Forelimb muscle (tissue), 1 donor: Measurements from ENCODE around the gene TNFRSF17. TPM values are rescaled to one million over a fixed set of nuclear protein-coding genes. Genes with fewer than 3 reads are reported as not detected.
A peak's percentile ranks its signal among the peaks of the same experiment; 100 is the strongest.
"Not testable (repeated sequence)": the region's sequence is repeated elsewhere in the genome, so short reads cannot be mapped to it uniquely, and the experiment has no call there.

ENCODE experiments used
- DNase-seq: peaks from one replicate; pipeline ENCODE4 v3.0.0-alpha.2; 2013; ENCODE audit warnings: low read depth
- polyA plus RNA-seq: library from polyadenylated mRNA; unstranded; fragments of 120-200 nt; gene quantifications from one replicate; pipeline ENCODE4 v1.2.1, GENCODE V29; 2013; ENCODE audit not compliant: insufficient read length

The TNFRSF17 gene
- polyA plus RNA-seq = 0.19 TPM

DNA sequence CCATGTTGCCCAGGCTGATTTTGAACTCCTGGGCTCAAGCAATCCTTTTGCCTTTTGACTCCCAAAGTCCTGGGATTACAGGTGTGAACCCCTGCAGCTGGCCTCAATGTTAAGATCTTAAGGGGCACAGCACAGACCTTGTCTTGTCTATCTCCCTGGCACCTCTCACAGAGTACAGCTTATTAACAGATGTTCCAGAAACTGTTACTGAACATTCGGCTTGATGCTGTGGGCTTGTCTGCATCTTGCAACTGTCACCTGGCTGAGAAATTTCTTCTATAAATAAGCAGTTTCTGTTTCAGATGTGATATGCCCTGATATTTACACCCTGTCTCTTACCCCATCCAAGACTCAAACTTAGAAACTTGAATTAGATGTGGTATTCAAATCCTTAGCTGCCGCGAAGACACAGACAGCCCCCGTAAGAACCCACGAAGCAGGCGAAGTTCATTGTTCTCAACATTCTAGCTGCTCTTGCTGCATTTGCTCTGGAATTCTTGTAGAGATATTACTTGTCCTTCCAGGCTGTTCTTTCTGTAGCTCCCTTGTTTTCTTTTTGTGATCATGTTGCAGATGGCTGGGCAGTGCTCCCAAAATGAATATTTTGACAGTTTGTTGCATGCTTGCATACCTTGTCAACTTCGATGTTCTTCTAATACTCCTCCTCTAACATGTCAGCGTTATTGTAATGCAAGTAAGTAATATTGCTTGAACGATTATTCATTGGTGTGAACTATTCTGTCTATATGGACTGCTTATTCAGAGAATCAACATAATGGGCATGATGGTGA is at the start of gene TNFRSF17:
Gene TNFRSF17 (plus strand): TSS at position 450 of the 791 bp plus-strand sequence. CDS start 115 bp downstream, at position 565.
- no peak for DNase-seq

DNA sequence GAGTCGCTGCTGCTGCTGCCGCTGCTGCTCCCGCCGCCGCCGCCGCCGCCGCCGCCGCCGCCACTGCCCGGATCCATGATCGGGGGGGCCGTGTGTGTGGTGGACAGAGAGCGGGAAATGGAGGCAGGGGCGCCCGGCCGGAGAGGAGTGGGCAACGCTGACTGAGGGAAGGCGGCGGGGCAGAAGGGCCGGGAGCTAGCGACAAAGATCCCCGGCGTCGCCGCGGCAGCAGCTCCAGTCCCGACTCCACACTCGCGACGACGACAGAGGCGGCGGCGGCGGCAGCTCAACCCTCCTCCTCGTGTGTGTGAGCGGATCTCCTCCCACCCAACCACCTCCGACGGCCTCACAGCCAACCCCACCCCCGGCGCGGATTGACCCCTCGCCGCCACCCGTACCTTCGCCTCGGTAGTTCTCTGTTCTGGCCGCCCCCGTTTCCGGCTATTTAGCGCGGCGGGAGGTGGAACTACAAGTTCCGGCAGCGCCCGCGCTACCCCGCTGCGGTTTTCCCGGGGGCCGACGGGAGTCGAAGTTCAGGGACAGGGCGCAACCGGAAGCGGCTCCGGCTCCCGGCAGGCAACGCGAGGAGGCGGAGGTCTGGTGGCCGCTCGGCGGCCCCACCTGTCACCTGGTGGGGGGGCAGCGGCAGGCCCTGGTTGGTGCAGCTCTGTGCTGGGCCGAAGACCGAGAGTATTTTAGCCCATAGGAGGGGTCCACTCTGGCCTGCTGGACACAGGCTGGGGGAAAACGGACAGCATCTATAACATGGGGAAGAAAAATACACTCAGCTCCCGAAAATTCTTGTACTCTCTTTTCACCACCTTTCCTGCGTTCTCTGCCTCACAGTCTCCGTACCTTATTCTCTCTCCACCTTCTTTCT is 49.1 kb upstream of the TNFRSF17 start, which contains the start of gene GSPT1:
Gene GSPT1 (minus strand): TSS at position 313 of the 880 bp plus-strand sequence. CDS start 236 bp downstream, at position 77.
- DNase-seq = peak; percentile 90

DNA sequence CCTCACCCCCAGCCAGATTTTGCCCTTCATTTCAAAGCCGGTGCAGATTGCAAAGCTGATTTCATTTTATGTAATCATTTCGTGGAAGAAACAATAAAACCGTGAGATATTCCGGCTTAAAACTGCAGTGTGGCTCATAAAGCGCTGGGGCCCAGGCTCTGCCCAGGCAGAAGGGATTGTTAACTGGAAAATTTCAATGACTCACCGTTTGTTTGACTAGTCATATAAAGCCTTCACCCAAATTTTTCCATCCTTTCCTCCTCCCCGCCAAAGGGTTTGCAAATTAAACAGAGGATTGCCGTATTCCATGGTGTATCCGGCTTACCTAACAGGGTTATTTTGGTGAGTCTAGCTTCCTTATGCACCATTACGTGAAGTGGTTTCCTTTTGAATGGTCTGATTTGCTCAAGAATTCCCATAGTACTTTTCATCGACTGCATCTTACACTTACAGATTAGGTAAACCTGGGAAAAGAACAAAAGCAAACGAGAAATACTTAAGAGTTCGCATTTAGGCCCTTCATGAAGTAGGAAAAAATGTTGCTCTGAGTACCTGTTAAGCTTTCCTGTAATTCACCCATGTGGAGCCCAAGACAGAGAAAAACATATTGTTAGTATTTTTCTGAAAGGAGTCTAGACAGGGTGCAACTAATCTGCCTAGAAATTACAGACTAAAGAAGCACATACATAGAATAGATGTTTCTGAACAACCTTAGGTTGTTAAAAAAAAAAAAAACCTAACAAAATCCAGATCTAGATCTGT is 48.3 kb upstream of the TNFRSF17 start:
- DNase-seq = no peak

DNA sequence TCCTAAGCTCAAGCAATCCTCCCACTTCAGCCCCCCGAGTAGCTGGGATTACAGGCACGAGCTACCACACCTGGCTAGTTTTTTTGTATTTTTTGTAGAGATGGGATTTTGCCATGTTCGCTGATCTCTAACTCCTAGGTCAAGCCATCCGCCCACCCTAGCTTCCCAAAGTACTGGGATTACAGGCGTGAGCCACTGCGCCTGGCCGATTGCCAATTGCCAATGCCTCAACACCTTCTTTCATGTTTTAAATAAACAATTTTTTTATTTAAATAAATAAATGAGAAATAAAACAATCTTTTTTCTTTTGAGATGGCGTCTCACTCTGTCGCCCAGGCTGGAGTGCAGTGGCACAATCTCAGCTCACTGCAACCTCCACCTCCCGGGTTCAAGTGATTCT is 41.0 kb upstream of the TNFRSF17 start:
- not testable (repeated sequence) for DNase-seq

DNA sequence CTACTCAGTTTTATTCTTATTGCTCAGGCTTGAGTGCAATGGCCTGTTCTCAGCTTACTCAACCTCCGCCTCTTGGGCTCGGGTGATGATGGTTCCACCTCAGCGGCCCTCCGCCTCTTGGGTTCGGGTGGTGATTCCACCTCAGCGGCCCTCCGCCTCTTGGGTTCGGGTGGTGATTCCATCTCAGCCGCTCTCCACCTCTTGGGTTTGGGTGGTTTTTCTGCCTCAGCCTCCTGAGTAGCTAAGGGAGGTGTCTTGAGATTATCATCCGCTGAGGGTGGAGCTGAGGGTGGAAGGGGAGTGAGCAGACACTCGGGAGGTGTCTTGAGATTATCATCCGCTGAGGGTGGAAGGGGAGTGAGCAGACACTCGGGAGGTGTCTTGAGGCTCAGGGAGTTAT is 37.7 kb upstream of the TNFRSF17 start:
- DNase-seq = not testable (repeated sequence)

DNA sequence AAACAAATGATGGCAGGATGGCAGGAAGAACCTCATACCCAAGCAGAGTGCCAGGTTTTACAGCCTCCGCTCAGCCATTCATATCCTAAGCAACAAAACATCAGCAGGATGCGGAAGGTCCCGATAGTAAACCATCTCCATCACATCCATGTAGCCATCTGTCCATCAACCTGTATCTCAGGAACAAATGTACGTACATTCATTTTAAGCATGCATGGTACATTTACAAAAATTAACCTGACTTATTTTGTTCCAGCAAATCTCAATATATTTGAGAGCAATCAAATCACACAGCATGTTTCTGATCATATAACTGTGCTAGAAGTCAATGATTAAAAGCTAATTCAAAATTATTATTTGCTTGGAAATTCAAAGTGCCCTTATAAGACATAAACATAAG is 23.1 kb upstream of the TNFRSF17 start, which contains the start of gene NPIPB2:
Gene NPIPB2 (minus strand): TSS at position 101 of the 400 bp plus-strand sequence. CDS start 0 bp downstream, at position 101.
- DNase-seq = not testable (repeated sequence)

DNA sequence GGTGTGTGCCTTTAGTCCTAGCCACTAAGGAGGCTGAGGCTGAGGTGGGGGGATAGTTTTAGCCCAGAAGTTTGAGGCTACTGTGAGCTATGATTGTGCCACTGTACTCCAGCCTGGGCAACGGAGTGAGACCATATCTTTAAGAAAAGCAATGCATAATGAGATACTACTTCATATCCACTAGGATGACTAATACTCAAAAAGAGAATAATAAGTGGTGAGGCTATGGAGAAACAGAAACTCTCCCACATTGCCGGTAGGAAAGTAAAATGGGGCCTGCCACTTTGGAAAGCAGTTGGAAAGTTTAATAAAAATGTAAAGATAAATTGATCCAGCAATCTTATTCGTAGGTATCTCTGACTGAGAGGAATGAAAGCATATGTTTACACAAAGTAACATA is 18.6 kb upstream of the TNFRSF17 start:
- DNase-seq = no peak

DNA sequence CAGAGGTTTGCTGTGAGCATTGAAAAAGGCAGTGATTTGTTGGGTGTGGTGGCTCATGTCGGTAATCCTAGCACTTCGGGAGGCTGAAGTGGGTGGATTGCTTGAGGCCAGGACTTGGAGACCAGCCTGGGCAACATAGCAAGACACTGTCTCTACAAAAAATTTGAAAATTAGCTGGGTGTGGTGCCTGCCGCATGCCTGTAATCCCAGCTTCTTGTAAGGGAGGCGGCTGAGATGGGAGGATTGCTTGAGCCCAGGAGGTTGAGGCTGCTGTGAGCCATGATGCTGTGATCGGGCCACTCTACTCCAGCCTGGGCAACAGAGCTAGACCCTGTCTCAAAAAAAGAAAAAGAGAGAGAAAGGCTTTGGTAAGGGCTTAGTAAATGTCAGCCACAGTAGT is 16.2 kb upstream of the TNFRSF17 start:
- no peak for DNase-seq

DNA sequence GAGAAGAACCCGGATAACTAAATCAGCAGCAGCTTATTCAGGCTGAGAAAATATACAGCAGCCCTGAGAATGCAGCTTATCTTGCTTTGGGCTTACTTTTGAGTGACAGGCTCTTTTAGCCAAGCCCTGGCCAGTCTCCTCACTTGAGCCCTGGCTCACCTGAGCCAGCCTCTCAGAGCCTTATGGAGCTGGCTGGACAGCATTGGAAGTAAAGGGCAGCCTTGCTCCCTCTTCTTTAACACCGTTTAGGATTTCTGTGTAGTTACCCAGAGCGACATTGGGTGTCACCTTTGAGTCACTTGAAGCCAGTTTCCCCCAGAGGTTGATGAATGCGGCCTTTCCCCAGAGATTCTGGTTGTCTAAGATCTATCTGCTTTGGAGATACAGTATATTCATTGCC is 15.5 kb upstream of the TNFRSF17 start:
- no peak for DNase-seq

DNA sequence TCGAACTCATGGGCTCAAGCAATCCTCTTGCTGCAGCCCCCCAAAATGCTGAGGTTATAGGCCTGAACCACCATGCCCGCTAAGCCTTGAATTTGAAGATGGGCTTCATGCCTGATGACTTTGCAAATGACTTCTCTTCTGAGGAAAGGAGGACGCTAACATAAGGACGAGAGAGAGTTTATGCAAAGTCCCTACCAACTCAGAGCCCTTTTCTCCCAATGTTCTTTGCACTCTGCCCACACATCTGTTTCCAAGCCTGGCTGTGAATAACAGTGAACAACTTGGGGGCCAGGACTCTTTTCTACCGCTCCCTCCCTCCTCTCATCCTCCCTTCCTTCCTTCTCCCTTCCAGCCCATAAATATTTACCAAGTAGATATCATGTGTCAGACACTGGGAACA is 14.6 kb upstream of the TNFRSF17 start:
- no peak for DNase-seq

DNA sequence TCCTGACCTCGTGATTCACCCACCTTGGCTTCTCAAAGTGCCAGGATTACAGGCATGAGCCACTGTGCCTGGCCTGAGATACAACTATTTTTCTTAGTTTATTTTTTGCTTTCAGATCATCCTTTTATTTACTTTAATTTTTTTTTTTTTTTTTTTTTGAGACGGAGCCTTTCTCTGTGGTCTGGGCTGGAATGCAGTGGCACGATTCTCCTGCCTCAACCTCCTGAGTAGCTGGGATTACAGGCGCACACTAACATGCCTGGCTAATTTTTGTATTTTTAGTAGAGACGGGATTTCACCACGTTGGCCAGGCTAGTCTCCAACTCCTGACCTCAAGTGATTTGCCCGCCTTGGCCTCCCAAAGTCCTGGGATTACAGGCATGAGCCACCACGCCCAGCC is 11.4 kb upstream of the TNFRSF17 start:
- DNase-seq = not testable (repeated sequence)

DNA sequence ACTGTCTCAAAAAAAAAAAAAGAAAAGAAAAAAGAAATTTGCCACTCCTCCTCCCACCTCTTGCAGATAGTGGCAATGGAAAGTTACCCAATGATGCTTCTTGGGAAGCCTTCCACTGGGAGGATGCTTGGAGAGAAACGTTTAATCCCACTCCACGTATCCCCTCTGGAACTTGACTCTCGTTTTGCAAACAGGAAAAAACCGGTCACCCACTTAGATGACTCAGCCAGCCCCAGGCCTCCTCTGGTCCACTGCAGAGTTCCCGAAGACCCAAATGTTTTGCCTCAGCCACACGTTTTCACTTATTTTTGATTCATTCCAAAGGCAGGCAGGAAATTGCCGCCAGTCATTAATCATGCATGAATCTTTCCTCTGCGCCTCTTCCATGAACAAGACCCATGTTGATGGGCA is 9.3 kb upstream of the TNFRSF17 start:
- no peak for DNase-seq

DNA sequence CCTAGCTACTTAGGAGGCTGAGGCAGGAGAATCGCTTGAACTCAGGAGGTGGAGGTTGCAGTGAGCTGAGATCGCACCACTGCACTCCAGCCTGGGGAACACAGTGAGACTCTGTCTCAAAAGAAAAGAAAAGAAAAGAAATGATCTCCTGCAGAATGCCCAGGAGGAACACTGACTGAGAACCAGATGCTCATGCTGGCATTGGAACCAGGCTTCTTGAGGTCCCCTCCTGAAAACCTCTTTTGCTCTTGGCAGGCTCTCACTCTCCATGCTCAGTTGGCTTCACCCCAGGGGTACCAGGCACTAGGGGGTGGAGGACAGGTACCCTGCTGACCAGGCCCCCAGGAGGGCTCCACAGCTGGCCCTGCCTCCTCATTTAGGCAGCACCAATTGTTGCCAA is 8.5 kb upstream of the TNFRSF17 start:
- DNase-seq = no peak

DNA sequence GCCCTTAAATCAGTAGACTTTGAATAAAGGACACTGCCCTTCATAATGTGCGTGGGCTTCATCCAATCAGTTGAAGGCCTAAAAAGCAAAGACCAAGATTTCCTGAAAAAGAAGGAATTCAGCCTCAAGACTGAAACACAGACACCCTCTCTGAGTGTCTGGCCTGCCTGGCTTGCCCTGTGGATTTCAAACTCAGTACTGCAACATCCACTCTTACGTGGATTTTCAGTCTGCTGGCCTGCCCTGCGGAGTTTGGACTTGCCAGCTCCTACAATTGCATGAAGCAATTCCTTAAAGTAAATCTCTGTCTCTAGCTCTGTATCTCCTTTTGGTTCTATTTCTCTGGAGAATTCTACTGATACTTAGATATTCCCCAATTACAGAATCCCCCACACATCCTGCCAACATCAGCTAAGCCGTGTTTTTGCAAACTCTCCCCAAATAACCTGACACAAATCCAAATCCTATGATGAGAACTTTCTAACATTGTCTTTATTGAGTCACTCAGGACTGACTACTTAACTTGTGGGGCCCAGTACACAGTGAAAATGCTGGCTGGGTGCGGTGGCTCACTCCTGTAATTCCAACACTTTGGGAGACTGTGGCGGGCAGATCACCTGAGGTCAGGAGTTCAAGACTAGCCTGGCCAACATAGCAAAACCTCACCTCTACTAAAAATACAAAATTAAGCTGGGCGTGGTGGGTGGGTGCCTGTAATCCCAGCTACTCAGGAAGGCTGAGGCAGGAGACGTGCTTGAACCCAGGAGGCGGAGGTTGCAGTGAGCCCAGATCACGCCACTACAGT is 7.2 kb upstream of the TNFRSF17 start:
- DNase-seq = no peak

DNA sequence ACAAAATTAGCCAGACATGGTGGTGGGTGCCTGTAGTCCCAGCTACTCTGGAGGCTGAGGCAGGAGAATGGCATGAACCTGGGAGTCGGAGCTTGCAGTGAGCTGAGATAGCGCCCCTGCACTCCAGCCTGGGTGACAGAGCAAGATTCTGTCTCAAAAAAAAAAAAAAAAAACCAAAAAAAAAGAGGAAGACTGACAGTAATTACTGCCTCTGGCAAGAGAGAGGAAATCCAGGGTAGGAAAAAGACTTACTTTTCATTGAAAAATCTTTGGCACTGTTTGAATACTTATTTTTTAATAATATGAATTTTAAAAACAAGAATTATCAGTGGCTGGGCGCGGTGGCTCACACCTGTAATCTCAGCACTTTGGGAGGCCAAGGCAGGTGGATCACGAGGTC is 2.6 kb upstream of the TNFRSF17 start:
- not testable (repeated sequence) for DNase-seq

DNA sequence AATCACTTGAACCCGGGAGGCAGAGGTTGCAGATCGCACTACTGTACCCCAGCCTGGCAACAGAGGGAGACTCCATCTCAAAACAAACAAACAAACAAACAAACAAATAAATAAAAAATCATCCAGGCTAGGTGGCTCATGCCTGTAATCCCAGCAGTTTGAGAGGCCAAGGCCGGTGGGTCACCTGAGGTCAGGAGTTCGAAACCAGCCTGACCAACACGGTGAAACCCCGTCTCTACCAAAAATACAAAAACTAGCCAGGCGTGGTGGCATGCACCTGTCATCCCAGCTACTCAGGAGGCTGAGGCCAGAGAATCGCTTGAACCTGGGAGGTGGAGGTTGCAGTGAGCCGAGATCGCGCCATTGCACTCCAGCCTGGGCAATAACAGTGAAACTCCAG is 2.0 kb upstream of the TNFRSF17 start:
- DNase-seq = not testable (repeated sequence)

DNA sequence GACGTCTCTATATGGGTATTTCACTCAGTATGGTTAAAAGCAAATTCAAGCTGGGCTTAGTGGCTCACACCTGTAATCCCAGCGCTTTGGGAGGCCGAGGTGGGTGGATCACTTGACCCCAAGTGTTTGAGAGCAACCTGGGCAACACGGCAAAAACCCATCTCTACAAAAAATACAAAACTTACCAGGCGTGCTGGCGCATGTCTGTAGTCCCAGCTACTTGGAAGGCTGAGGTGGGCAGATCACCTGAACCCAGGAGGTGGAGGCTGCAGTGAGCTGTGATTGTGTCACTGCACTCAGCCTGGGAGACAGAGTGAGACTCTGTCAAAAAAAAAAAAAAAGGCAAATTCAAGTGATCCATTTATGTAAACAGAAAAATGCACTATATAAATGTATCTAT is 1.3 kb upstream of the TNFRSF17 start:
- DNase-seq = no peak

DNA sequence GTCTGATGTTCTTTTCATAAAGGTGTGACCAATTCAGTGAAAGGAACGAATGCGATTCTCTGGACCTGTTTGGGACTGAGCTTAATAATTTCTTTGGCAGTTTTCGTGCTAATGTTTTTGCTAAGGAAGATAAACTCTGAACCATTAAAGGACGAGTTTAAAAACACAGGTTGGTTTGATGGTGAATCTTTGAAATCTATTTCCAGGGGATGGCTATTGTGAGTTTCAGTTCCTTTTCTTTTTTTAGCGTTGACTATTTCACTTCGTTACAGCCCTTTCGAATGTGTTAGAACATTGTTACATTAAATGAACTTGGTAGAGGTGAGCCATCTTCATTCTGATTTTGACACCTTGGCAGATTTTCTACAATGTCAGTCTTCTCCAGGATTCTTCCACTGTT is 1.2 kb downstream of the TNFRSF17 start:
- DNase-seq = no peak

DNA sequence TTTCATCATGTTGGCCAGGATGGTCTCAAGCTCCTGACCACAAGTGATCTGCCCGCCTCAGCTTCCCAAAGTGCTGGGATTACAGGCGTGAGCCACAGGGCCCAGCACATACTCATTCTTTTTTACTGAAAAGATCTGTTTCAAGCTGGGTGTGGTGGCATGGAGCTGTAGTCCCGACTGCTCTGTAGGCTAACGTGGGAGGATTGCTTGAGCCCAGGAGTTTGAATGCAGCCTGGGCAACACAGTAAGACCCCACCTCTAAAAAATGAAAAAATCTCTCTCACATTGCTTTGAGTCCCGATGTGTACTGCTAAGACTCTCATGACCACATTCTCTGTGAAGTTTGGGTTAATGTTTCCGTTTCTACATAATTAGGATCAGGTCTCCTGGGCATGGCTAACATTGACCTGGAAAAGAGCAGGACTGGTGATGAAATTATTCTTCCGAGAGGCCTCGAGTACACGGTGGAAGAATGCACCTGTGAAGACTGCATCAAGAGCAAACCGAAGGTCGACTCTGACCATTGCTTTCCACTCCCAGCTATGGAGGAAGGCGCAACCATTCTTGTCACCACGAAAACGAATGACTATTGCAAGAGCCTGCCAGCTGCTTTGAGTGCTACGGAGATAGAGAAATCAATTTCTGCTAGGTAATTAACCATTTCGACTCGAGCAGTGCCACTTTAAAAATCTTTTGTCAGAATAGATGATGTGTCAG is 2.3 kb downstream of the TNFRSF17 start:
- no peak for DNase-seq

DNA sequence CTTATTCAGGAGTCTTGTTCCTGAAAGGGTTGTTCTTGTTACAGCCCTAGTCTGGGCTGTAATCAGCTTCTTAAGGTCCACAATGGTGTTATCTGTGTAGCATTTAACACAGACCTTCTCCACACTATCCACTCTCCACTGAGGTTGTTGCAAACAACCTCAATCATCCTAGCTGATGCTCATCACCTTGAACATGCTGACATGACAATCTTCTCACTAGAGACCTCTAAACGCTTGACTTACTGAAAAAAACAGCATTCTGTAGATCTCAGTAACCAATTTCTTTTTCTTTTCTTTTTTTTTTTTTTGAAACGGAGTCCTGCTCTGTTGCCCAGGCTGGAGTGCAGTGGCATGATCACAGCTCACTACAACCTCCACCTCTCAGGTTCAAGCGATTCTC is 3.6 kb downstream of the TNFRSF17 start:
- no peak for DNase-seq
